Measurements from ENCODE around the gene SYTL5. TPM values are rescaled to one million over a fixed set of nuclear protein-coding genes. Genes with fewer than 3 reads are reported as not detected.
A peak's percentile ranks its signal among the peaks of the same experiment; 100 is the strongest.

The SYTL5 gene
- total and polyA plus RNA-seq, 5 donors from 2014 or later, result not detected

- Histone ChIP-seq H3K27me3 (ENCODE audit: control insufficient read depth, insufficient read depth, low read length) (no peaks in the 10 kb centered on the region), H3K36me3 (ENCODE audit: control insufficient read depth, insufficient read depth, low read length) (no peaks in the 10 kb centered on the region), H3K9me3 (ENCODE audit: control insufficient read depth in 2 of 2, low read length in 2 of 2) (no peaks in the 10 kb centered on the region), H3K27ac (ENCODE audit: insufficient read depth, low read length, poor library complexity, severe bottlenecking) (no peak overlapping the region), H3K4me3 (ENCODE audit: low read depth, low read length) (no peak overlapping the region), H3K4me1 (ENCODE audit: control insufficient read depth, insufficient read depth, low read length, poor library complexity, severe bottlenecking) (no peaks in the 10 kb centered on the region)
- H3K36me3 Mint-ChIP-seq, result no peaks in the 10 kb centered on the region
- H3K27me3 Mint-ChIP-seq, result no peaks in the 10 kb centered on the region
- H3K27ac Mint-ChIP-seq, result no peak overlapping the region
- no peak for DNase-seq
- H3K4me3 Mint-ChIP-seq, result no peak overlapping the region
- H3K9me3 Mint-ChIP-seq, result peaks cover 0 to 2% (median 0%) of the 10 kb centered on the region in 7 donors
- H3K4me1 Mint-ChIP-seq, result no peaks in the 10 kb centered on the region
- no peak for ATAC-seq (ENCODE audit: low read depth in 2 of 2)
Observed at GRCh38 chrX:38127961-38128360, 121.6 kb downstream of the SYTL5 start.

- Mint-ChIP-seq H3K27ac (no peak overlapping the region), H3K4me1 (no peaks in the 10 kb centered on the region), H3K36me3 (no peaks in the 10 kb centered on the region), H3K4me3 (no peak overlapping the region), H3K27me3 (no peaks in the 10 kb centered on the region), H3K9me3 (peaks cover 0 to 2% (median 0%) of the 10 kb centered on the region in 7 donors)
- Histone ChIP-seq H3K27ac (ENCODE audit: insufficient read depth, low read length, poor library complexity, severe bottlenecking) (no peak overlapping the region), H3K9me3 (ENCODE audit: control insufficient read depth in 2 of 2, low read length in 2 of 2) (no peaks in the 10 kb centered on the region), H3K4me1 (ENCODE audit: control insufficient read depth, insufficient read depth, low read length, poor library complexity, severe bottlenecking) (no peaks in the 10 kb centered on the region), H3K36me3 (ENCODE audit: control insufficient read depth, insufficient read depth, low read length) (no peaks in the 10 kb centered on the region), H3K4me3 (ENCODE audit: low read depth, low read length) (no peak overlapping the region), H3K27me3 (ENCODE audit: control insufficient read depth, insufficient read depth, low read length) (no peaks in the 10 kb centered on the region)
- DNase-seq (no peak), ATAC-seq (ENCODE audit: low read depth in 2 of 2) (no peak)
Observed at GRCh38 chrX:38129366-38129765, 123.0 kb downstream of the SYTL5 start.

DNA sequence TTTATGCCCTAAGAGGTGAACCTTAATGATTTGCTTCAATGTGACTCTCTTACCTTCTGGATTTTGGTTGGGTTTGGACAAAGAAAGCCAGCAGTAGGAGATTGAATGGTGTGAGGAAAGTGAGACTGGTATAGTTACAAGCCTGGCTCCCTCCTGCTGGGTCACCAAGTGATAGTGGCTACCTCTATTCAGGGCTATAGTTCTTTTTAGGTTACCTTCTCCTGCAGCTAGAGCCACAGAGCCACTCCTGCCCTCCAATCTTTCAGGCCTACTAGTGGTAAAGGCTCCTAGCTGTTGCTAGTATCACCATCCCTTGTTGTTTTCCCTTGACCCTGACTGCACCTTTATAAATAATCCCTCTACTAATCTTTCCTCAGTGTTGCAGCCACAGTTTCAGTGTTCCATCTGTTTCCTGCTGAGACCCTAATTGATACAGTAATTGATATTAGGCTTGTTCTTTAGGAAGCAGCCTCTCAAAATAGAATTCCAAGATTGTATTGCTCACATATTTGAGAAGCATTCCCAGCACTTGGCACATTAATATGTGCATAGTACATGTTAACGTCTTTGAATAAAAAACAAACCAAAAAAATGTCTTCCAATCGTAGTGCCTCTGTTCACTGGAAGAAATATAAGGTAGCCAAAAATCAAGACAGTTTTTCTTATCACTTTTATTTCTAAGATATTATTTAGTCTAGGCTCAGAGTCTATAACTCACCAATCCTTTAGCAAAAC, 132.0 kb downstream of the SYTL5 start:
- Mint-ChIP-seq H3K4me3 (no peak overlapping the region), H3K27me3 (no peaks in the 10 kb centered on the region), H3K4me1 (no peaks in the 10 kb centered on the region), H3K9me3 (peaks cover 0 to 4% (median 0%) of the 10 kb centered on the region in 7 donors), H3K36me3 (no peaks in the 10 kb centered on the region), H3K27ac (peak overlapping the region in 1 of 3 donors; percentile 31)
- H3K36me3 ChIP-seq (ENCODE audit: control insufficient read depth, insufficient read depth, low read length), result no peaks in the 10 kb centered on the region
- ATAC-seq (ENCODE audit: low read depth in 2 of 2) (no peak), DNase-seq (no peak)
- H3K4me3 ChIP-seq (ENCODE audit: low read depth, low read length), result no peak overlapping the region
- H3K4me1 ChIP-seq (ENCODE audit: control insufficient read depth, insufficient read depth, low read length, poor library complexity, severe bottlenecking), result no peaks in the 10 kb centered on the region
- H3K27me3 ChIP-seq (ENCODE audit: control insufficient read depth, insufficient read depth, low read length), result no peaks in the 10 kb centered on the region
- H3K9me3 ChIP-seq (ENCODE audit: control insufficient read depth in 2 of 2, low read length in 2 of 2), result no peaks in the 10 kb centered on the region
- H3K27ac ChIP-seq (ENCODE audit: insufficient read depth, low read length, poor library complexity, severe bottlenecking), result no peak overlapping the region

GRCh38 chrX:38138900-38139299, 132.5 kb downstream of the SYTL5 start:
- Histone ChIP-seq H3K9me3 (ENCODE audit: control insufficient read depth in 2 of 2, low read length in 2 of 2) (no peaks in the 10 kb centered on the region), H3K4me1 (ENCODE audit: control insufficient read depth, insufficient read depth, low read length, poor library complexity, severe bottlenecking) (no peaks in the 10 kb centered on the region), H3K27me3 (ENCODE audit: control insufficient read depth, insufficient read depth, low read length) (no peaks in the 10 kb centered on the region), H3K4me3 (ENCODE audit: low read depth, low read length) (no peak overlapping the region), H3K36me3 (ENCODE audit: control insufficient read depth, insufficient read depth, low read length) (no peaks in the 10 kb centered on the region), H3K27ac (ENCODE audit: insufficient read depth, low read length, poor library complexity, severe bottlenecking) (no peak overlapping the region)
- ATAC-seq (ENCODE audit: low read depth in 2 of 2), result no peak
- Mint-ChIP-seq H3K4me1 (no peaks in the 10 kb centered on the region), H3K9me3 (peaks cover 0 to 5% (median 0%) of the 10 kb centered on the region in 7 donors), H3K4me3 (no peak overlapping the region), H3K27me3 (no peaks in the 10 kb centered on the region), H3K27ac (no peak overlapping the region), H3K36me3 (no peaks in the 10 kb centered on the region)
- DNase-seq, result no peak

DNA sequence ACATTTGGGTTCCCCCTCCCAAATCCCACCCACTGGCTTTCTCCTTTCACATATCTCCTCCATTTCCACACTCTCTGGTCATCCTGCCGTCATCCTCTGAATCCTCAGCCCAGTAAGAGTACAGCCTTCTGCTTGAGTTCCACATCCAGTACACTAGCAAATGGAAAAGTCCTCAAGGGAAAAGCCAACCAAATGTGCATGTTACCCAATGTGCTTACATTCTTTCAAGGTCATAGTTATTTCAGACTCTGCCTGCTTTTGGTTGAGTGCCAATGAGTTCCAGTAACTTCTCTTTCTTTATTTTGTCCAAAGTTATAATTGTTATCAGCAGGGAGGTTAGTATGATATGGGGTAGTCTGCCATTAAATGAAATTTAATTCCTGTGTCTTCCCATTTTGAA, 136.3 kb downstream of the SYTL5 start:
- Mint-ChIP-seq H3K4me3 (no peak overlapping the region), H3K27ac (no peak overlapping the region), H3K27me3 (no peaks in the 10 kb centered on the region), H3K4me1 (no peaks in the 10 kb centered on the region), H3K36me3 (no peaks in the 10 kb centered on the region), H3K9me3 (peaks cover 0 to 7% (median 0%) of the 10 kb centered on the region in 7 donors)
- H3K36me3 ChIP-seq (ENCODE audit: control insufficient read depth, insufficient read depth, low read length), result no peaks in the 10 kb centered on the region
- DNase-seq (no peak), ATAC-seq (ENCODE audit: low read depth in 2 of 2) (no peak)
- no peaks in the 10 kb centered on the region for H3K9me3 ChIP-seq (ENCODE audit: control insufficient read depth in 2 of 2, low read length in 2 of 2)
- no peaks in the 10 kb centered on the region for H3K4me1 ChIP-seq (ENCODE audit: control insufficient read depth, insufficient read depth, low read length, poor library complexity, severe bottlenecking)
- H3K27me3 ChIP-seq (ENCODE audit: control insufficient read depth, insufficient read depth, low read length), result no peaks in the 10 kb centered on the region
- H3K4me3 ChIP-seq (ENCODE audit: low read depth, low read length), result no peak overlapping the region
- H3K27ac ChIP-seq (ENCODE audit: insufficient read depth, low read length, poor library complexity, severe bottlenecking), result no peak overlapping the region

DNA sequence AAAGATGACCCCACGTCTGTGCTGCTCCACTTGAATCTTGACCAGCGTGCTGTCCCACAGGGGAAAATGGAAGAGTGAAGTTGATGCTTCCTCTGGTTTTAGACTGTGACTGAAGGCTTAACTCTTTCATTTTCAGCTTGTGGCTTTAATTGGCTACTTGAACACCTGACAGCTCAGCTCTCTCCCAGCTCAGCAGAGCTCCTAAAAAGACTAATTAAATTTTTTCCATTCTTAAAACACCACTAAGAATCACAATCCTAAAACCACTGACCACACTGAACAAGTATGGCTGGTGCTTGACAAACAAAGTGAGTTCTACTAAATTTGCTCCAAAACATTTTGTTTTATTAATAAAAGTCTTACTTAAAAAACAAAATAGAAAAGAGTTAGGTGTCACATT, 142.7 kb downstream of the SYTL5 start:
- H3K9me3 Mint-ChIP-seq, result peaks cover 0 to 4% (median 0%) of the 10 kb centered on the region in 7 donors
- no peak overlapping the region for H3K4me3 Mint-ChIP-seq
- Histone ChIP-seq H3K27ac (ENCODE audit: insufficient read depth, low read length, poor library complexity, severe bottlenecking) (no peak overlapping the region), H3K9me3 (ENCODE audit: control insufficient read depth in 2 of 2, low read length in 2 of 2) (no peaks in the 10 kb centered on the region), H3K4me3 (ENCODE audit: low read depth, low read length) (no peak overlapping the region), H3K4me1 (ENCODE audit: control insufficient read depth, insufficient read depth, low read length, poor library complexity, severe bottlenecking) (no peaks in the 10 kb centered on the region), H3K36me3 (ENCODE audit: control insufficient read depth, insufficient read depth, low read length) (no peaks in the 10 kb centered on the region), H3K27me3 (ENCODE audit: control insufficient read depth, insufficient read depth, low read length) (no peaks in the 10 kb centered on the region)
- H3K27me3 Mint-ChIP-seq, result no peaks in the 10 kb centered on the region
- H3K27ac Mint-ChIP-seq, result no peak overlapping the region
- DNase-seq, result no peak
- no peaks in the 10 kb centered on the region for H3K4me1 Mint-ChIP-seq
- H3K36me3 Mint-ChIP-seq, result no peaks in the 10 kb centered on the region
- no peak for ATAC-seq (ENCODE audit: low read depth in 2 of 2)

- Mint-ChIP-seq H3K27ac (no peak overlapping the region), H3K4me1 (no peaks in the 10 kb centered on the region), H3K36me3 (no peaks in the 10 kb centered on the region), H3K9me3 (peaks cover 0 to 4% (median 0%) of the 10 kb centered on the region in 7 donors), H3K27me3 (no peaks in the 10 kb centered on the region), H3K4me3 (no peak overlapping the region)
- no peak overlapping the region for H3K4me3 ChIP-seq (ENCODE audit: low read depth, low read length)
- H3K9me3 ChIP-seq (ENCODE audit: control insufficient read depth in 2 of 2, low read length in 2 of 2), result no peaks in the 10 kb centered on the region
- H3K4me1 ChIP-seq (ENCODE audit: control insufficient read depth, insufficient read depth, low read length, poor library complexity, severe bottlenecking), result no peaks in the 10 kb centered on the region
- no peaks in the 10 kb centered on the region for H3K27me3 ChIP-seq (ENCODE audit: control insufficient read depth, insufficient read depth, low read length)
- H3K27ac ChIP-seq (ENCODE audit: insufficient read depth, low read length, poor library complexity, severe bottlenecking), result no peak overlapping the region
- no peaks in the 10 kb centered on the region for H3K36me3 ChIP-seq (ENCODE audit: control insufficient read depth, insufficient read depth, low read length)
- ATAC-seq (ENCODE audit: low read depth in 2 of 2), result no peak
- no peak for DNase-seq
Observed at GRCh38 chrX:38150993-38151392, 144.6 kb downstream of the SYTL5 start.

DNA sequence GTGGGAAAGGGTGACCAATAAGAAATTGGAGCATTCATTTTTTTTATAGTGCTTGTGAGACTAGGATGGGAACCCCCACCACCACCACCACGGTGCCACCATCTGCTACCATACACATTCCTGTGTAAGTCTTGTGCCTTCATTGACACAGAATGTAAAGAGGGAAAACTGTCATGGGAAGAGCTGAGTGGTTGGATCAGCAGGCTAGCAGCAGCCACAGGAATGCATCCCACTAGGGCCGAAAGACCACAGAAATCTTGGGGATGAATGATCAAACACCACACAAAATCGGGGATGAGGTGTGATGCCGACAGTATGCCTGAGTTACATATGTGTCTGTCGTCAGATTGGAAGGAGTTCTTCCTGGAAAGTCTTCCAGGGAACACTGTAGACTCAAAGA, 145.1 kb downstream of the SYTL5 start:
- Histone ChIP-seq H3K4me1 (ENCODE audit: control insufficient read depth, insufficient read depth, low read length, poor library complexity, severe bottlenecking) (no peaks in the 10 kb centered on the region), H3K36me3 (ENCODE audit: control insufficient read depth, insufficient read depth, low read length) (no peaks in the 10 kb centered on the region), H3K27ac (ENCODE audit: insufficient read depth, low read length, poor library complexity, severe bottlenecking) (no peak overlapping the region), H3K27me3 (ENCODE audit: control insufficient read depth, insufficient read depth, low read length) (no peaks in the 10 kb centered on the region), H3K4me3 (ENCODE audit: low read depth, low read length) (no peak overlapping the region), H3K9me3 (ENCODE audit: control insufficient read depth in 2 of 2, low read length in 2 of 2) (no peaks in the 10 kb centered on the region)
- Mint-ChIP-seq H3K27me3 (no peaks in the 10 kb centered on the region), H3K4me3 (no peak overlapping the region), H3K4me1 (no peaks in the 10 kb centered on the region), H3K36me3 (no peaks in the 10 kb centered on the region), H3K27ac (no peak overlapping the region), H3K9me3 (peaks cover 0 to 4% (median 0%) of the 10 kb centered on the region in 7 donors)
- ATAC-seq (ENCODE audit: low read depth in 2 of 2), result no peak
- no peak for DNase-seq

Data from CD4-positive, CD25-positive, alpha-beta regulatory T cell (primary cell).